ENCODE measurements around the gene ZNF334.
A peak's percentile ranks its signal among the peaks of the same experiment; 100 is the strongest.

Gene ZNF334

DNA sequence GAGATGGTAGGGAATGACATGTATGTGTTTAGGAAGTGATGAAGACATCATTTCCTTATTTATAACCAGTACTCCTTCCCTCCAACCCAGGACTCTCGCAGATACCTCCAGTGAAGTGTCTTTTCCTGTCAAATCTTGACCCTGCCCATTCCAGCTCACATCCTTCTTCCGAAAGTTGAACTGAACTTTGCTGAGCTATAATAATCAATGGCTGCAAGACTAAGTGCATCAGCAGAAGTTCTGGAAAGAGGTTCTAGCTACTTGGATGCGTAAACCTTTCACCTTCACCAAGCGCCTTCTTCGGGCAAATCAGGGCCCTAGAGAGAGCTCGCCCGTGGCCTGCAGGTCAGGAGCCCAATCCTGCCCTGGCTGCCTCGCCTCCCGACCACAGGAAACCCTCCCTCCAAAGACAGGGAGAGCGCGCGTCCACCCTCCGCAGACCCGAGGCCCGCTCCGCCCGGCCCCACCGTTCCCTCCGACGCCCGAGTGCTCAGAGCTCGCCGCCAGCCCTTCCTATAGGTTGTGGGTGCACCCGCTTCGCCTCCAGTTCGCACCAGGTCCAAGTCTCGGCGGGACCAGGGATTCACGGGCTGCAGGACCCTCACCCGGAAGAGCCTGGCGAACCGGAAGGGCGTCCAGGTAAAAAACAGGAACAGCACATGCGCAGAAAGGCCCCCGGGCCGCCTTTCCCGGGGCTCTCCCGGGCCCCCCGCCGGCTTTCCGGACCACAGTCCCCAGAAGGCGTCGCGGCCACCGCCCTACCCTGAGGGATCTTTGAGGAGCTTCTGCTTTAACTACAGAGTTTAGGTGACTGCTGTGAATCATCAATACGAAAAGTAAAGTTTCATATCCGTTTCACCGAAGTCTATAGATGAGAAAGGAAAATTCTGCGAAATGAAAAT is at the start of gene ZNF334:
TSS of gene ZNF334 (minus strand) at position 617 of the 902 bp plus-strand sequence. CDS start 1,457 bp downstream, outside the sequence.
- DNase-seq: peak; percentile 18 to 88 (median 74)
- intact Hi-C loops (cut with DNase I): no loop called here

- DNase-seq: peak; percentile 63 to 96 (median 86)
- intact Hi-C loops (cut with DNase I): loop anchor here (5.0 kb wide), 1 partner anchor 120 kb away; no protein-coding TSS in a partner anchor
These were observed 49.2 kb upstream of the ZNF334 start for GRCh38 chr20:46562373-46563169.

- peak in 2 of 42 donors; percentile 20 to 25 for DNase-seq
- intact Hi-C loops (cut with DNase I): loop anchor here (5.0 kb wide), 1 partner anchor 120 kb away; no protein-coding TSS in a partner anchor
These were observed 48.6 kb upstream of the ZNF334 start for GRCh38 chr20:46562009-46562372.

DNA sequence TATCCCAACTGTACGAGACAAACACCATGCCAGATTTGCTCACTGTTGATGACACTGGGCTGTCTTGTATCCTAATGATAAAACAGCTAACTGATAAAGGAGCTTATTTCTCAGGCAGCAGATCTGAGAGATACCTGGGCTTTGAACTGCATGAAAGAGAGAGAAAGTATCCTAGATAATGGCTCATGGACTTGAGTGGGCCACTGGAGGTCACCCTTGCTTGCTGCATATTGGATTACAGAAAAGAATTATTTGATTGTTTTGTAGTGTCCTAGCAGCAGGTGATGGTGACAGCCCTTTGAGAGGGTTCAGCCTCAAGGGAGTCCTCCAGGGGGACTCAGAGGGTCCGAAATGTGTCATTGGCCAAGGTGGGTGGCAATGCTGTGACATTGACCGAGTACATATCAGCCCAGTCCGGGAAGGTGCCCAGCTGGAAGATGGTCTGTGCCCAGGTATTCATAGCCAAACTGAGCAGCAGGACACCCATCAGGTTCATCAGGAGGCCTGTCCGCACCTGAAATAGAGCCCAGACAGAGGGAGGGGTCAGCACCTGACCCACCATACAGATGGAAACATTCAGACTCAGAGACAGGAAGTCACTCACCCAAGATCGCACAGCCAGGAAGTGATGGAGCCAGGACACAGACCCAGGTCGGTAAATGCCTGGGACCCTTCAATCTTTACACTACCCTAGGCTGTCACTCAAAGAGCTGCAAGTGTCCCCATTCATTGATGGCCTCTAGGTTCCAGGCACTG is 46.5 kb upstream of the ZNF334 start:
- intact Hi-C loops (cut with DNase I): loop anchor here (5.0 kb wide), 1 partner anchor 122 kb away; no protein-coding TSS in a partner anchor
- peak in 26 of 42 donors; percentile 17 to 81 (median 47) for DNase-seq

DNA sequence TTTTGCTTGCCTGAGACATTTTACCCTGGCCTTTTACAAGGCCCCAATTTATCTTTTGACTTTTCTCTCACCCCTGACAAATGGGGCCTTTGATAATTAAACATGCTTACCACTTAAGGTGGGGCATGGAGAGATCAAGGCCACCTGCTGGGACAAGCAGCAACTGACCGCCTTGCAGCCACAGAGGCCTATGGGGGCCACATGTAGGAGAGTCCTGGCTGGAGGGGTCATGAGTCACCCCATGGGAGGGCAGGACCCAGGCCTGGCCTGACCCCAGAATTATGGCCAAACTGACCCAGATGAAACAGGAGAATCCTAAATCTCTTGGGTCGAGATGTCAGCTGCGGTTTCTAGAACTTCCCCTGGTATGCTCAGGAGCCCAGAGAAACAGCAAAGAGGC is 45.6 kb upstream of the ZNF334 start:
- no peak for DNase-seq
- intact Hi-C loops (cut with DNase I): no loop called here

- peak in 5 of 42 donors; percentile 34 to 49 (median 38) for DNase-seq
These were observed 45.2 kb upstream of the ZNF334 start for GRCh38 chr20:46558511-46558959.

DNA sequence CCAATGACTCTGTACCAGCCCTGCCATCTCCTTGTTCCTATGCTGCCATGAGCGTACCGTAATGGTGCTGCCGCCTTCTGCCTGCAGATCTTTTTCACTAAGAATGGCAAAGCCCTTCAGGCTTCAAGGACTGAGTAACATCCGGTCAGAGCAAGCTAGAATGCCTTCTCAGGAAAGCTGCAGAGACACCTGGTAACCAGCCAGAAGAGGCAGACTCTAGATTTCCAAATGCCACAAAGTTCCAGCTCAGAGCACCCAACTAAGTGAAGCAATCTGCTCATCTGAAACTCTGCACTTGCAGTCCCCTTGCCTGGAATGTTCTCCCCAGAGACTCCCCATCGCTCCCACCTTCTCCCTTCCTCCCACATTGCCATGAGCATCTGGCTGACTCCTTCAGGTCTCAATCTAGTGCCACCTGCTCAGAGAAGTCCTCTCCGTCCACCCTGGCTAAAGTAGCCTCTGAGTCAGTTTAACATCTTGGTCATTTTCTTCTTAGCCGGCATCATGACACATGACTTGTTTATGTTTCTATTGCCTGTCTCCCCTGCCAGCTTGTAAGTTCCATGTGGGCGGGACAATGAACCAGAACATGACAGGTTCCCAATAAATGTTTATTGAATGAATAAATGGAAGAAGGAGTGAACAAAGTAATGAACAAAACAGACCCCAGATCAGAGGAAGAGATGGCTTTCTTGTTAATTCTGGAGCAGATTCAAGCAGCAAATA is 44.0 kb upstream of the ZNF334 start:
- intact Hi-C loops (cut with DNase I): no loop called here
- DNase-seq: peak in 1 of 42 donors; percentile 10

More at GRCh38 chr20:46558511-46558959, 45.2 kb upstream of the ZNF334 start:
- intact Hi-C loops (cut with DNase I): no loop called here

DNA sequence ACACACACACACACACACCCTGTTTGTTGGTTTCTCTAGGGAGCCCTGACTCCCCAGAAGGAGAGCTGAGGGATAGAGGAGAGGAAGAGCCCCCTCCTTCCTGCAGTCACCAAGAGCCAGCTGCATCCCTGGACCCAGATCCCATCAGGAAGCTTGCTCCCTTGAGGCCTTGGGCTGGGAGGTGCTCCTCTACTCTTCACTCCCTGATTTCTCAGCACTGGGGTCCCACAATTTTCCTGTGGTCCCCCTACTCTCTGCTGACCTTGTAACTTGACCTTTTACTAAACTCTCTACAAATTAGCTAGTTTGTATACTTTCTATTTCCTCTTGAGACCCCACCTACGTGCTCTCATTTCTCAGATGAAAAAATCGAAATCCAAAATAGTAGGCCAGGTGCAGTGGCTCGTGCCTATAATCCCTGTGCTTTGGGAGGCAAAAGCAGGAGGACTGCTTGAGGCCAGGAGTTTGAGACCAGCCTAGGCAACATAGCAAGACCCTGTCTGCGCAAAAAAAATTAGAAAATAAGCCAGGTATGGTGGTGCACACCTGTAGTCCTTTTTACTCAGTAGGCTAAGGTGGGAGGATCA is 42.1 kb upstream of the ZNF334 start:
- DNase-seq: no peak
- intact Hi-C loops (cut with DNase I): no loop called here

DNA sequence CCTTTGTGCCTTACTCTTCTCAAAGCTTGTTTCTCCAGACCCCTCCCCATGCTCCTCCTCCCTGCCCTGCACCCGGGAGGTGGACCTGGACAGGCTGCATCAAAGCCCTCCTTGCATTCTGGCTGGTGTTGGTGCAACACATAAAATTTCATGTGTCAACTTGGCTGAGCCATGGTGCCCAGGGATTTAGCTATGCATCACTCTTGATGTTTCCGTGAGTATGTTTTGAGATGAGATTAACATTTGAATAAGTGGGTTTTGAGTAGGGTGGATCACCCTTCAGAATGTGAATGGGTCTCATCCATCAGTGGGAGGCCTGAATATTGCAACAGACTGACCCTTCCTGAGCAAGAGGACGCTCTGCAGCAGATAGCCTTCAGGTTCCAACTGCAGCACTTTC is 41.5 kb upstream of the ZNF334 start:
- DNase-seq: no peak
- intact Hi-C loops (cut with DNase I): no loop called here

GRCh38 chr20:46553926-46554325 is 40.6 kb upstream of the ZNF334 start:
- no peak for DNase-seq
- intact Hi-C loops (cut with DNase I): no loop called here

- peak in 1 of 42 donors; percentile 8 for DNase-seq
- intact Hi-C loops (cut with DNase I): no loop called here
These were observed 39.4 kb upstream of the ZNF334 start for GRCh38 chr20:46552460-46553420.

GRCh38 chr20:46551522-46552381 is 38.4 kb upstream of the ZNF334 start:
- no peak for DNase-seq
- intact Hi-C loops (cut with DNase I): no loop called here

GRCh38 chr20:46550461-46550860 is 37.1 kb upstream of the ZNF334 start, which contains the start of gene OCSTAMP:
OCSTAMP (minus strand) TSS chr20:46550654; CDS start chr20:46550560, 94 bp downstream.
- intact Hi-C loops (cut with DNase I): no loop called here
- no peak for DNase-seq

- intact Hi-C loops (cut with DNase I): no loop called here
- DNase-seq: no peak
These were observed 36.0 kb upstream of the ZNF334 start for GRCh38 chr20:46549188-46549972.

GRCh38 chr20:46548688-46549087 is 35.3 kb upstream of the ZNF334 start:
- intact Hi-C loops (cut with DNase I): no loop called here
- no peak for DNase-seq
